CD14-positive monocyte (primary cell): ENCODE measurements around the gene DENND5B. TPM values are rescaled to one million over a fixed set of nuclear protein-coding genes. Genes with fewer than 3 reads are reported as not detected.

Source experiments
- DNase-seq, 3 donors: peaks; one replicate each; pipeline ENCODE4 v3.0.0-alpha.2; 2011 to 2022
- H2AFZ ChIP-seq: 2 replicates; pipeline ENCODE4 v1.6.0; 2012; ENCODE audit warnings: mild to moderate bottlenecking, low read depth, low read length, inconsistent platforms; ENCODE audit not compliant: insufficient read depth, poor library complexity, severe bottlenecking
- H3K27ac ChIP-seq, 2 donors: 1 replicate in 1 of 2; 2 replicates in 1 of 2; pipeline ENCODE4 v1.5.1; 2012 to 2013; ENCODE audit warnings: low read length in 2 of 2, control low read depth in 1 of 2, inconsistent platforms in 1 of 2, low read depth in 1 of 2, mild to moderate bottlenecking in 1 of 2
- H3K27me3 ChIP-seq, 2 donors: one replicate each; pipeline versions ENCODE4 v1.6.0 to v1.6.1; 2011 to 2013; ENCODE audit warnings: low read length in 2 of 2; ENCODE audit not compliant: control insufficient read depth in 2 of 2, insufficient read depth in 2 of 2
- H3K36me3 ChIP-seq, 2 donors: replicated peaks in 1 of 2; 1 replicate in 1 of 2; 2 replicates in 1 of 2; pipeline versions ENCODE4 v1.5.1 to v1.6.1; 2012 to 2013; ENCODE audit warnings: low read length in 2 of 2, control low read depth in 1 of 2, inconsistent platforms in 1 of 2, mild to moderate bottlenecking in 1 of 2; ENCODE audit not compliant: insufficient read depth in 2 of 2, control insufficient read depth in 1 of 2
- H3K4me1 ChIP-seq, 2 donors: 1 replicate in 1 of 2; 2 replicates in 1 of 2; pipeline versions ENCODE4 v1.5.1 to v1.6.1; 2012 to 2013; ENCODE audit warnings: low read length in 2 of 2, control low read depth in 1 of 2, inconsistent platforms in 1 of 2, mild to moderate bottlenecking in 1 of 2, moderate library complexity in 1 of 2; ENCODE audit not compliant: insufficient read depth in 2 of 2, control insufficient read depth in 1 of 2
- H3K4me2 ChIP-seq: replicated peaks from 2 replicates; pipeline ENCODE3; 2012; ENCODE audit warnings: low read length, moderate library complexity, mild to moderate bottlenecking; ENCODE audit not compliant: poor library complexity, severe bottlenecking; ENCODE audit errors: extremely low read depth
- H3K4me3 ChIP-seq, 3 experiments: fragments of 200-600 bp in 1 of 3; sonication (generic) in 1 of 3; replicated peaks in 1 of 3; 1 replicate in 2 of 3; 2 replicates in 1 of 3; pipeline ENCODE4 v1.5.1; 2011 to 2013; ENCODE audit warnings: low read length in 3 of 3, mild to moderate bottlenecking in 3 of 3, control low read depth in 2 of 3, low read depth in 2 of 3, inconsistent platforms in 1 of 3, moderate library complexity in 1 of 3
- H3K79me2 ChIP-seq: 2 replicates; pipeline ENCODE4 v1.6.0; 2012; ENCODE audit warnings: mild to moderate bottlenecking, control low read depth, inconsistent platforms, low read length, moderate library complexity; ENCODE audit not compliant: insufficient read depth
- H3K9ac ChIP-seq: 2 replicates; pipeline ENCODE4 v1.6.0; 2017; ENCODE audit warnings: low read length, mild to moderate bottlenecking; ENCODE audit not compliant: insufficient read depth, poor library complexity, severe bottlenecking
- H3K9me3 ChIP-seq, 2 donors: replicated peaks in 1 of 2; 1 replicate in 1 of 2; 2 replicates in 1 of 2; pipeline versions ENCODE4 v1.5.1 to v1.6.1; 2012 to 2013; ENCODE audit warnings: low read length in 2 of 2, control low read depth in 1 of 2; ENCODE audit not compliant: control insufficient read depth in 1 of 2, insufficient read depth in 1 of 2
- H4K20me1 ChIP-seq: 2 replicates; pipeline ENCODE4 v1.6.0; 2012; ENCODE audit warnings: mild to moderate bottlenecking, low read length, control low read depth, moderate library complexity; ENCODE audit not compliant: insufficient read depth
- H3K27ac Mint-ChIP-seq, 7 donors: one replicate each; pipeline ENCODE4 v1.8.0; 2020; ENCODE audit warnings: mild to moderate bottlenecking in 7 of 7, mixed read lengths in 7 of 7, moderate library complexity in 6 of 7, inconsistent platforms in 2 of 7
- H3K27me3 Mint-ChIP-seq, 3 donors: one replicate each; pipeline ENCODE4 v1.8.0; 2021 to 2022; ENCODE audit warnings: low read depth in 3 of 3, mild to moderate bottlenecking in 3 of 3, mixed read lengths in 3 of 3, moderate library complexity in 3 of 3, inconsistent platforms in 1 of 3
- H3K36me3 Mint-ChIP-seq, 2 donors: one replicate each; pipeline ENCODE4 v1.8.0; 2020; ENCODE audit warnings: mixed read lengths in 2 of 2, inconsistent platforms in 1 of 2, mild to moderate bottlenecking in 1 of 2
- H3K4me1 Mint-ChIP-seq: one replicate; pipeline ENCODE4 v1.8.0; 2020; ENCODE audit warnings: mild to moderate bottlenecking, mixed read lengths
- H3K4me3 Mint-ChIP-seq, 2 donors: one replicate each; pipeline ENCODE4 v1.8.0; 2020; ENCODE audit warnings: mild to moderate bottlenecking in 2 of 2, mixed read lengths in 2 of 2, moderate library complexity in 1 of 2
- H3K9me3 Mint-ChIP-seq, 7 donors: one replicate each; pipeline ENCODE4 v1.8.0; 2020 to 2022; ENCODE audit warnings: mixed read lengths in 7 of 7, mild to moderate bottlenecking in 6 of 7, moderate library complexity in 6 of 7, inconsistent platforms in 2 of 7
- CTCF ChIP-seq: fragments of 200-600 bp; IDR thresholded peaks from one replicate; pipeline ENCODE4 v1.8.0; 2022; ENCODE audit warnings: antibody characterized with exemption, mild to moderate bottlenecking
- WGBS: methylation state at CpG from one replicate; pipeline ENCODE4 v1.1.5; 2013; ENCODE audit warnings: missing lambda C conversion rate; ENCODE audit not compliant: insufficient coverage; 5-methylcytosine and 5-hydroxymethylcytosine counted together
- intact Hi-C, 2 donors: fragments of 100-400 bp; cut with micrococcal nuclease; formaldehyde crosslinking; loops; one replicate each; pipeline versions ENCODE4 v1.15.0 to v1.15.1; 2023
- polyA plus RNA-seq, 3 donors: library from polyadenylated mRNA; depleted of rRNA in 1 of 3; unstranded in 2 of 3; stranded (reverse) in 1 of 3; fragments of 300-500 nt in 2 of 3; fragments of >200 nt in 1 of 3; fragmentation: Illumina TruSeq in 2 of 3; gene quantifications; 1 replicate in 2 of 3; 2 replicates in 1 of 3; pipeline ENCODE4 v1.2.3, GENCODE V29; 2012 to 2021

Gene DENND5B
- polyA plus RNA-seq, 3 donors, result 0.23 to 0.36 (median 0.36) TPM

GRCh38 chr12:31510034-31510433, 80.9 kb downstream of the DENND5B start:
- Histone ChIP-seq H3K27ac (no peak overlapping the region), H3K36me3 (no peaks in the 10 kb centered on the region), H3K9me3 (peaks cover 5 to 7% of the 10 kb centered on the region in 2 donors), H3K27me3 (no peaks in the 10 kb centered on the region), H3K4me1 (no peaks in the 10 kb centered on the region), H3K4me3 (no peak overlapping the region), H2AFZ (no peak overlapping the region), H3K9ac (no peak overlapping the region), H4K20me1 (no peaks in the 10 kb centered on the region), H3K4me2 (no peak overlapping the region), H3K79me2 (no peaks in the 10 kb centered on the region)
- DNase-seq, result no peak
- Mint-ChIP-seq H3K4me1 (no peaks in the 10 kb centered on the region), H3K36me3 (no peaks in the 10 kb centered on the region), H3K4me3 (no peak overlapping the region), H3K27me3 (no peaks in the 10 kb centered on the region), H3K9me3 (peaks cover under 1 to 13% (median 7%) of the 10 kb centered on the region in 7 donors), H3K27ac (no peak overlapping the region)
- TF ChIP-seq CTCF, result no peak
- WGBS, result 90% methylated on average over 2 of the region's 4 CpGs
- intact Hi-C loops, result no loop called here

DNA sequence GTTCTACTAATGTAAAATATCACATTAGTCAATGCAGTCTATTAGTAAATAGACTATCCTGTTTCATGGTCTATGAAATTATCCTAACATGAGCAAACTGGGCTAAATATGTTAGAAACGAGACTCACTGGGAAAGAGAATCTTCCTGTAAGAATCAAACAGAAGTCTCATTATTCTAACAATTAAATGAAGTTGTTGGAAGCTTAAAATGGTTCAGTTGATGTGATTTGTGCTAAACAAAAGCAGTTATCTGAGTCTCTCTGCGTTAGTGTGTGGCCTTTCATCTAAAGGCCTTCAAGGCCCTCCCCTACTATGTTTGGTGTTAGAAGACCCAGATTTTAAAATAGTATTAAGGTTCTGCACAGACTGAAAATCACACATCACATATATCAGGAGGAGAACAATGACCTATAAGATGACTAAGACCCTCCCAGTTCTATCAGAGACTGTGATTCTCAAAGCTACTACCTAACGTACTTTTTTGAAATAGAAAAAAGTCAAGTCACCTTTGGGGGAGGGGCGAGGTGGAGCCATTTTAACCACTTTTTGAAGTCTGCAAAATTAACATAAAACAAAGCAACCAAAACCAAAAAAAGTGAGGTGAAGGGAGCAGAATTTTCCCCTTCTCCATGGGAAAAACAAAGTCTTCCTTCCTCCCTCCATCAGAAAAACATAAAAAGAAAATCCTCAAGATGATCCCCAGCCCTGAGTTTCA, 82.3 kb downstream of the DENND5B start:
- H3K36me3 ChIP-seq, result no peaks in the 10 kb centered on the region
- no peaks in the 10 kb centered on the region for H3K36me3 Mint-ChIP-seq
- no peak overlapping the region for H3K4me3 Mint-ChIP-seq
- DNase-seq, result no peak
- no peaks in the 10 kb centered on the region for H3K79me2 ChIP-seq
- intact Hi-C loops, result no loop called here
- no peaks in the 10 kb centered on the region for H3K27me3 ChIP-seq
- peaks cover 4 to 19% (median 10%) of the 10 kb centered on the region in 7 donors for H3K9me3 Mint-ChIP-seq
- no peak overlapping the region for H3K4me3 ChIP-seq
- H3K9ac ChIP-seq, result no peak overlapping the region
- H4K20me1 ChIP-seq, result no peaks in the 10 kb centered on the region
- H3K4me2 ChIP-seq, result no peak overlapping the region
- TF ChIP-seq CTCF, result no peak
- no peak overlapping the region for H3K27ac Mint-ChIP-seq
- no peak overlapping the region for H2AFZ ChIP-seq
- peaks cover 11% of the 10 kb centered on the region in 2 donors for H3K9me3 ChIP-seq
- H3K27ac ChIP-seq, result no peak overlapping the region
- no peaks in the 10 kb centered on the region for H3K4me1 ChIP-seq
- no peaks in the 10 kb centered on the region for H3K4me1 Mint-ChIP-seq
- no peaks in the 10 kb centered on the region for H3K27me3 Mint-ChIP-seq
- WGBS, result no CpG with 5 or more reads among the region's 4 CpGs
